MCF 10A (cell line): Measurements from ENCODE around the gene OTOP2. TPM values are rescaled to one million over a fixed set of nuclear protein-coding genes. Genes with fewer than 3 reads are reported as not detected.

ENCODE experiments used
- BruUV-seq: library from RNA; stranded (reverse); fragments of 400-500 nt; replicated peaks from 2 replicates; lab custom pipeline; 2021; lab: Mats Ljungman, UMichigan
- CTCF ChIA-PET: fragments of 300-600 bp; sonication (Branson Sonifier 250); formaldehyde crosslinking; extraction: SDS; loops from one replicate; lab custom pipeline; 2021; ENCODE audit warnings: antibody characterized with exemption, inconsistent platforms; lab: Yijun Ruan, JAX
- POLR2A ChIA-PET: fragments of 300-600, 350-650 bp; sonication (Branson Sonifier 250); formaldehyde crosslinking; extraction: SDS; loops from one replicate; lab custom pipeline; 2020; ENCODE audit warnings: antibody characterized with exemption, inconsistent platforms; lab: Yijun Ruan, JAX
- DNase-seq: peaks from one replicate; pipeline ENCODE4 v3.0.0-alpha.2; 2018; ENCODE audit not compliant: unreplicated experiment
- H3K27ac Mint-ChIP-seq: one replicate; pipeline ENCODE4 v1.8.0; 2022; ENCODE audit warnings: mild to moderate bottlenecking, low read depth, mixed read lengths; ENCODE audit not compliant: unreplicated experiment
- H3K27me3 Mint-ChIP-seq: one replicate; pipeline ENCODE4 v1.8.0; 2022; ENCODE audit warnings: mixed read lengths; ENCODE audit not compliant: insufficient read depth, unreplicated experiment
- H3K36me3 Mint-ChIP-seq: one replicate; pipeline ENCODE4 v1.8.0; 2022; ENCODE audit warnings: mild to moderate bottlenecking, moderate library complexity, mixed read lengths; ENCODE audit not compliant: insufficient read depth, unreplicated experiment
- H3K4me1 Mint-ChIP-seq: one replicate; pipeline ENCODE4 v1.8.0; 2022; ENCODE audit warnings: mixed read lengths; ENCODE audit not compliant: insufficient read depth, unreplicated experiment
- H3K4me3 Mint-ChIP-seq: one replicate; pipeline ENCODE4 v1.8.0; 2022; ENCODE audit warnings: mild to moderate bottlenecking, moderate library complexity, mixed read lengths; ENCODE audit not compliant: unreplicated experiment
- H3K9me3 Mint-ChIP-seq: one replicate; pipeline ENCODE4 v1.8.0; 2022; ENCODE audit warnings: mixed read lengths; ENCODE audit not compliant: unreplicated experiment
- intact Hi-C: fragments of 100-400 bp; cut with micrococcal nuclease; formaldehyde crosslinking; loops from 2 replicates; pipeline ENCODE4 v1.14.1; 2022
- total RNA-seq: library from RNA; stranded (reverse); gene quantifications from 2 replicates; pipeline ENCODE4 v1.2.3, GENCODE V29; 2022
- TF ChIP-seq, protein P1 (sequence below): fragments of 200-600 bp; IDR thresholded peaks from one replicate; pipeline ENCODE4 v1.8.0; 2022; ENCODE audit warnings: antibody characterized with exemption, mild to moderate bottlenecking; ENCODE audit not compliant: unreplicated experiment

Gene OTOP2
- total RNA-seq, 1 experiment from 2014 or later: not detected

DNA sequence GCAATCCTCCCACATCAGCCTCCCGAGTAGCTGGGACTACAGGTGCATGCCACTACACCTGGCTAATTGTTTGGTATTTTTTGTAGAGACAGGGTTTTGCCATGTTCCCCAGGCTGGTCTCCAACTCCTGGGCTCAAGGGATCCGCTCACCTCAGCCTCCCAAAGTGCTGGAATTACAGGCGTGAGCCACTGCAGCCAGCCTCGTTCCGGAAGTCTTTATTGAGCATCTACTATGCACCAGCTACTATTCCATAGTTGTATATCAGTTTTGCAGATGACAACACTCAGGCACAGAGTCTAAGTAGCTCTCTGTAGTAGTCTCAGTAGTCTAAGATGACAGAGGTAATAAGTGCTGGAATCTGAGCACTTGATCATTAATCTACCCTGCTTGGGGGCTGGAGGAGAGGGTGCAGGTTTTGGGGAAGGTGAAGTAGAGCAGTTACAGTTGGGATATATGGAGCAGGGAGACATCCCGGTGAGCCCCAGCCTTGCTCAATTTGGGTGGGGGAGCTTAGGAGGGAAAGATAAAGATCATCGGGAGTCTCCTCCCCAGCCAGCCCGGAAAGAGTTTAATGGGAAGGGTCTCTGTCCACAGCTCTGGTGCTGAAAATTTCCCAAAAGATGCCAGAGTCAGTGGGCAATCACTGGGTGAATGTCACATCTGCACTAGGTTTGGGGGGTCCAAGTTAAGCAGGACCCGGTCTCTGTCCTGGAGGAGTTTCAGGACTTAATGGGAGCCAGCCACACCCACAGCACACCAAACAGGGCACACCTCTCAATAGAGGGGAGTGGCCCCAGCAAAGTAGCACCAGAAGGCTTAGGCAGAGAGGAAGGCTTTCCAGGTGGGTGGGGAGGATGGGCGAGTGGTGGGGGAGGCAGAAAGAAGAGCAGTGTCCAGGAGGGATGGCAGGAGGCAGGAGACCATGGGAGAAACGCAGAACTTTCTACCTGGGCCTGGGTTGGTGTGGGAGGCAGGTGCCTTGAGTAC lies 13.3 kb downstream of the OTOP2 start:
- intact Hi-C loops: no loop called here
- ChIA-PET POLR2A (interaction anchor here (0.6 to 1.0 kb wide), 4 partner anchors 12 to 111 kb away, joined by 3 to 4 read pairs (median 3); partner anchors contain the start of gene FDXR), CTCF (interaction anchor here (0.5 to 1.0 kb wide), 4 partner anchors 21 to 550 kb away, joined by 3 to 4 read pairs (median 3); no protein-coding TSS in a partner anchor)
- no peak for DNase-seq
- H3K4me1 Mint-ChIP-seq: no peaks in the 10 kb centered on the region
- peaks cover 6% of the 10 kb centered on the region for H3K36me3 Mint-ChIP-seq
- TF ChIP-seq, protein P1, sequence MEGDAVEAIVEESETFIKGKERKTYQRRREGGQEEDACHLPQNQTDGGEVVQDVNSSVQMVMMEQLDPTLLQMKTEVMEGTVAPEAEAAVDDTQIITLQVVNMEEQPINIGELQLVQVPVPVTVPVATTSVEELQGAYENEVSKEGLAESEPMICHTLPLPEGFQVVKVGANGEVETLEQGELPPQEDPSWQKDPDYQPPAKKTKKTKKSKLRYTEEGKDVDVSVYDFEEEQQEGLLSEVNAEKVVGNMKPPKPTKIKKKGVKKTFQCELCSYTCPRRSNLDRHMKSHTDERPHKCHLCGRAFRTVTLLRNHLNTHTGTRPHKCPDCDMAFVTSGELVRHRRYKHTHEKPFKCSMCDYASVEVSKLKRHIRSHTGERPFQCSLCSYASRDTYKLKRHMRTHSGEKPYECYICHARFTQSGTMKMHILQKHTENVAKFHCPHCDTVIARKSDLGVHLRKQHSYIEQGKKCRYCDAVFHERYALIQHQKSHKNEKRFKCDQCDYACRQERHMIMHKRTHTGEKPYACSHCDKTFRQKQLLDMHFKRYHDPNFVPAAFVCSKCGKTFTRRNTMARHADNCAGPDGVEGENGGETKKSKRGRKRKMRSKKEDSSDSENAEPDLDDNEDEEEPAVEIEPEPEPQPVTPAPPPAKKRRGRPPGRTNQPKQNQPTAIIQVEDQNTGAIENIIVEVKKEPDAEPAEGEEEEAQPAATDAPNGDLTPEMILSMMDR: no peak
- no peaks in the 10 kb centered on the region for H3K9me3 Mint-ChIP-seq
- peaks cover 21% of the 10 kb centered on the region for H3K27me3 Mint-ChIP-seq
- no TSS peak for BruUV-seq
- no peak overlapping the region for H3K4me3 Mint-ChIP-seq
- no peak overlapping the region for H3K27ac Mint-ChIP-seq

DNA sequence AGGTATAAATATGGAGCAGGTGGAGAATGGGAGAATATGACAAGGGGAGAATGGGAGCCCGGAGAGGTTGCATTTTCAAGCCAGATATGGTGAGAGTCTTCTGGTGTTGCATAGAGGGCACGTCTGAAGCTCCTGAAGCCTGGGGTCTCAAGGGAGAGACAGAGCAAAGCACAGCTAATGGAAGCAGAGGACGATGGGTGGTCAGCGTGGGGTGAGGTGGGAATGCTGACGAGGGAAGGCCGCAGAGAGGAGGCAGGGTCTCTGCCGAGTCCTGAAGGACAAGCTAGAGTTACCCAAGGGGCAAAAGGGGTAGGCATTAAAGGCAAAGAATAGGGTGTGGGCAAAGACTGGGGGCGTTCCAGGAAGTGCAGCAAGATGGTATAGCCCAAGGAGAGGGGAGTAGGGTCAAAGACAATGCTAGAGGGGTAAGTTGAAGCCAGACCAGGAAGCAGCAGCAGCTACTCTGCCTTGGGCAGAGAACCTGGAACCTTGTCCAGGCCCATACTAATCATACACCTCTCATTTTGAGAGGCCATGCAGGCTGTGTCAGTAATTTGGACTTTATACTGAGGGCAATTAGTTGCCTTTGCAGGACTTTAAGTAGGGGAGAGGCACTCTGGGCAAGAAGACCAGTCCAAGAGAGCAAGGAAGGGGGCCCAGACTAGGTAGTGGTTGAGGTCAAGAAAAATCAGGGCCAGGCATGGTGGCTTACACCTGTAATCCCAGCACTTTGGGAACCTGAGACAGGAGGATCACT lies 14.3 kb downstream of the OTOP2 start:
- POLR2A ChIA-PET: no interaction called here

DNA sequence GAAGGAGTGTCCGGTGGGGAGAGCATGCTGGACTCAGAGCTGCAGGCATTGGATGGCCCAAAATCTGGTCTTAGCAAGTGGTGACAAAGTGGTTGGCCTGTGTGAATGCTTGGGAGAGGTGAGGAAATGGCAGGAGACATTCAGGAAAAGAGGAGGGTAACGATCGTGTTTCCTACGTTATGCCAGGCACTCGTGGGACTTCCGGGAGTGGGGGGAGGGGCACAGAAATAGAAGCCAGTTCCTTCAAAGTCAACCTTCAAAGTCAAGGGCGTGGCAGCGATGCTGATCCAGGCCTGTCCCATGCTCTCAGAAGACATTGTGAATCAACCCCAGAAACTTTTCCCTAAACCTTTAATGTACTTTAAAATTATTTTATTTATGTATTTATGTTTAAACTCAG lies 15.5 kb downstream of the OTOP2 start:
- Mint-ChIP-seq H3K36me3 (peaks cover 6% of the 10 kb centered on the region), H3K27me3 (peaks cover 21% of the 10 kb centered on the region), H3K27ac (no peak overlapping the region), H3K4me3 (no peak overlapping the region), H3K4me1 (peaks cover 15% of the 10 kb centered on the region), H3K9me3 (no peaks in the 10 kb centered on the region)
- DNase-seq: no peak
- POLR2A ChIA-PET: no interaction called here
- intact Hi-C loops: no loop called here
- BruUV-seq: no TSS peak
- CTCF ChIA-PET: interaction anchor here (1.3 kb wide), 1 partner anchor 21 kb away, joined by 3 read pairs; no protein-coding TSS in a partner anchor
- TF ChIP-seq, protein P1: no peak

More for the DNA sequence above, 14.3 kb downstream of the OTOP2 start:
- no peak for DNase-seq
- Mint-ChIP-seq H3K9me3 (no peaks in the 10 kb centered on the region), H3K27me3 (peaks cover 21% of the 10 kb centered on the region), H3K4me3 (no peak overlapping the region), H3K36me3 (peaks cover 6% of the 10 kb centered on the region), H3K4me1 (peaks cover 3% of the 10 kb centered on the region), H3K27ac (no peak overlapping the region)
- intact Hi-C loops: no loop called here
- no TSS peak for BruUV-seq
- TF ChIP-seq, protein P1: no peak
- CTCF ChIA-PET: interaction anchor here (0.6 to 0.7 kb wide), 2 partner anchors 23 to 111 kb away, joined by 3 to 4 read pairs; no protein-coding TSS in a partner anchor
